ENCODE data around the gene CNOT8. TPM values are rescaled to one million over a fixed set of nuclear protein-coding genes. Genes with fewer than 3 reads are reported as not detected.
"Not testable (repeated sequence)": the region's sequence is repeated elsewhere in the genome, so short reads cannot be mapped to it uniquely, and the experiment has no call there.

CNOT8 gene
- total RNA-seq, 1 donor from 2014 or later = 53.1 TPM

DNA sequence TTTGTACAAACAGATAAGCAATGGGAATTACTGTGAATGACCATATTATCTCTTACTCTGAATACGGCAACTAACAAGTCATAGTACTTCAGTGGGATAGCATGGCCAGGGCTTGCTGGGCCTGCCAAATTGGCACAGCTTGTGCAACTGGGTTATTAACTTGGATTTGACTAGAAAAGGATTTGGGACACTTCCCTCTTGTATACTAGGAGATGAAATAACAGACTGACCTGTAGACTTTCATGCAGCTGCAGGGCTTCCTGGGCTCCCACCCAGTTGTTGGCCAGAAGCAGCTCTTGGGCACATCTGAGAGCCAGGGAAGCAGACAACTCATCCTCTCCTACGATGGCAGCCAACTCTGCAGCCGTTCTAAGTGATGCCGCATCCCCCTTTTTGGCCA is 39.8 kb downstream of the CNOT8 start:
- no peak for DNase-seq (ENCODE audit: low read depth, low spot score)
- TF ChIP-seq, protein P1, sequence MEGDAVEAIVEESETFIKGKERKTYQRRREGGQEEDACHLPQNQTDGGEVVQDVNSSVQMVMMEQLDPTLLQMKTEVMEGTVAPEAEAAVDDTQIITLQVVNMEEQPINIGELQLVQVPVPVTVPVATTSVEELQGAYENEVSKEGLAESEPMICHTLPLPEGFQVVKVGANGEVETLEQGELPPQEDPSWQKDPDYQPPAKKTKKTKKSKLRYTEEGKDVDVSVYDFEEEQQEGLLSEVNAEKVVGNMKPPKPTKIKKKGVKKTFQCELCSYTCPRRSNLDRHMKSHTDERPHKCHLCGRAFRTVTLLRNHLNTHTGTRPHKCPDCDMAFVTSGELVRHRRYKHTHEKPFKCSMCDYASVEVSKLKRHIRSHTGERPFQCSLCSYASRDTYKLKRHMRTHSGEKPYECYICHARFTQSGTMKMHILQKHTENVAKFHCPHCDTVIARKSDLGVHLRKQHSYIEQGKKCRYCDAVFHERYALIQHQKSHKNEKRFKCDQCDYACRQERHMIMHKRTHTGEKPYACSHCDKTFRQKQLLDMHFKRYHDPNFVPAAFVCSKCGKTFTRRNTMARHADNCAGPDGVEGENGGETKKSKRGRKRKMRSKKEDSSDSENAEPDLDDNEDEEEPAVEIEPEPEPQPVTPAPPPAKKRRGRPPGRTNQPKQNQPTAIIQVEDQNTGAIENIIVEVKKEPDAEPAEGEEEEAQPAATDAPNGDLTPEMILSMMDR (conservative IDR thresholded peaks at IDR 0.05) = no peak
- H3K4me3 Mint-ChIP-seq = no peak overlapping the region
- no peaks in the 10 kb centered on the region for H3K4me1 Mint-ChIP-seq
- H3K9me3 Mint-ChIP-seq = no peaks in the 10 kb centered on the region
- no peak overlapping the region for H3K27ac Mint-ChIP-seq (ENCODE audit: unreplicated experiment)
- no peaks in the 10 kb centered on the region for H3K27me3 Mint-ChIP-seq (ENCODE audit: low read depth)
- peaks cover 7% of the 10 kb centered on the region for H3K36me3 Mint-ChIP-seq (ENCODE audit: low read depth)

DNA sequence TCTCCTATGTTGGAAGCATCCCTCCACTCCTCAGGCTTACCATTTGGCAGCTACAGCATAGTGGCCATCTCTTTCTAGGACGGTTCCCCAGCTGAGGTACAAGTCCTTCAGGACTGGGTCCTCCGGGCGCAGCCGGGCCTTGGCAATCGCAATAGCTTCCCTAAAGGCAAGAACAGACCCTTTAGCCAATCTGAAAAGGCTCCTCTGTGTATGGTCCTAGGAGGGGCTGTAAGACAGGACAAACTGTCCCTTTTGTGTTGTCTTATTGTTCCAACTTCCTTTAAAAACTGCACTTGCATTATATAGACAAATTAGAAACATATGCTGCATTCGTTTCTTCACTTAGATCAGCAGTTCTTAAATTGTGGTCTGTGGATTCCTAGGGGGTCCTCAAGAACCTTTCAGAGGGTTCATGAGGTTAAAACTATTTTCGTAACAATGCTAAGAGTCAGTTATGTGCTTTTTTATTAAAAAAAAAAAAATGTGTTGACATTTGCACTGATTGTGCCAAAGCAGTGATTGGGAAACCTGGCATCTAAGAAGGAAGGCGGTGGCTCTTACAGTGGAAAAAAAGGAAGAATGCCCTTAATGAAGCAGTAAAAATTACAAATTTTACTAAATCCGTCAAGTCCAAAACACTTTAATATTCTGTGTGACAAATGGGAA is 40.9 kb downstream of the CNOT8 start:
- no peak for DNase-seq (ENCODE audit: low read depth, low spot score)
- no peak overlapping the region for H3K27ac Mint-ChIP-seq (ENCODE audit: unreplicated experiment)
- no peaks in the 10 kb centered on the region for H3K27me3 Mint-ChIP-seq (ENCODE audit: low read depth)
- no peaks in the 10 kb centered on the region for H3K9me3 Mint-ChIP-seq
- peaks cover 3% of the 10 kb centered on the region for H3K36me3 Mint-ChIP-seq (ENCODE audit: low read depth)
- TF ChIP-seq, protein P1 (conservative IDR thresholded peaks at IDR 0.05) = no peak
- H3K4me1 Mint-ChIP-seq = no peaks in the 10 kb centered on the region
- no peak overlapping the region for H3K4me3 Mint-ChIP-seq

DNA sequence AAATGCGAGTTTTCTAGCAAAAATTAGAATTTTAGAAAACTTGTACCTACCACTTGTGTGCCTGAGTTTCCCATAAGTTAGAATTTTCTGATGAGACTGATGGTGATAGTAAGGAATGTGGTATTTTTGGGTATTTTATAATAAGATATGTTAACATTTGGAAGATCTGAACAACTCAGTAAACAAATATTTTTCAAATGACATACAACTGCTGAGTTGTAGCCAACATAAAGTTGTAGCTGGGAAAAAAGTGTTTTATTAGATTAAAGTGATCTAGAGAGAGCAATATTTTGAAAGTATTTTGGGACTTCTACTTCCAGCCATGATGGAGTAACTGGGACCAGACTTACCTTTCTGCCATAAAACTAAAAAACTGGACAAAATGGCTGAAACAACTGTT is 41.6 kb downstream of the CNOT8 start:
- H3K27me3 Mint-ChIP-seq (ENCODE audit: low read depth) = no peaks in the 10 kb centered on the region
- peaks cover 3% of the 10 kb centered on the region for H3K36me3 Mint-ChIP-seq (ENCODE audit: low read depth)
- no peak for DNase-seq (ENCODE audit: low read depth, low spot score)
- TF ChIP-seq, protein P1 (conservative IDR thresholded peaks at IDR 0.05) = no peak
- H3K9me3 Mint-ChIP-seq = no peaks in the 10 kb centered on the region
- H3K4me3 Mint-ChIP-seq = no peak overlapping the region
- H3K4me1 Mint-ChIP-seq = no peaks in the 10 kb centered on the region
- no peak overlapping the region for H3K27ac Mint-ChIP-seq (ENCODE audit: unreplicated experiment)

DNA sequence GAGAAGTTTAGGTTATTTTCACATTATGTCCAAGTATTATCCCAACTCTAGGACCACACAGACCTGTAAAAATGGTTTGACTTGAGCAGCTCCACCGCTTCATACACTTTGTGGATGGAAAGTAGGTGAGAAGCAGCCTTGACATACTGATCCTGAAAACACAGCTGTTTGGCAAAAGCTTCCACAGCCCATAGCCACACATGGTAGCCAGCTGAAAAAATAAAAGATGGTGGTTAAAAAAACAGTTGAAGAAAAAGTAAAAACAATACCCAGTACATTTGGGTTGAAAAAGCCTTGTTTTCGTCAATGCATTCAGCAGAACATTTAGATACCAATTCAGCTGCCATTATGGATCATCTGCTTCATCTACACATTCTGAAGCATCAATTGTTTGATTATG is 42.8 kb downstream of the CNOT8 start:
- H3K27ac Mint-ChIP-seq (ENCODE audit: unreplicated experiment) = no peak overlapping the region

DNA sequence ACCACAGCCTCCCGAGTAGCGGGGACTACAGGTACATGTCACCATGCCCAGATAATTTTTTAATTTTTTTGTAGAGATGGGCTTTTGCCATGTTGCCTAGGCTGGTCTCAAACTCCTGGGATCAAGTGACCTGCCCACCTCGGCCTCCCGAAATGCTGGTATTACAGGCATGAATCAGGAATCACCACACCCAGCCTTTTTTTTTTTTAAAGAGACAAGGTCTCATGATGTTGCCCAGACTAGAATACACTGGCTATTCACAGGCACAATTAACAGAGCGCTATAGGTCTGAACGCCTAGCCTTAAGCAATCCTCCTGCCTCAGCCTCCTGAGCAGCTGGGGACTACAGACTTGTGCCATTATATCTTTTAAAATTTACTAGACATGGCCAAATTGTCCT is 43.5 kb downstream of the CNOT8 start:
- TF ChIP-seq, protein P1 (conservative IDR thresholded peaks at IDR 0.05) = no peak
- DNase-seq (ENCODE audit: low read depth, low spot score) = no peak
- Mint-ChIP-seq H3K4me3 (no peak overlapping the region), H3K27me3 (ENCODE audit: low read depth) (no peaks in the 10 kb centered on the region), H3K4me1 (no peaks in the 10 kb centered on the region), H3K36me3 (ENCODE audit: low read depth) (no peaks in the 10 kb centered on the region), H3K27ac (ENCODE audit: unreplicated experiment) (no peak overlapping the region), H3K9me3 (no peaks in the 10 kb centered on the region)

More for the DNA sequence above, 42.8 kb downstream of the CNOT8 start:
- Mint-ChIP-seq H3K36me3 (ENCODE audit: low read depth) (no peaks in the 10 kb centered on the region), H3K4me3 (no peak overlapping the region), H3K9me3 (no peaks in the 10 kb centered on the region), H3K4me1 (no peaks in the 10 kb centered on the region), H3K27me3 (ENCODE audit: low read depth) (no peaks in the 10 kb centered on the region)
- no peak for DNase-seq (ENCODE audit: low read depth, low spot score)
- TF ChIP-seq, protein P1 (conservative IDR thresholded peaks at IDR 0.05) = no peak

DNA sequence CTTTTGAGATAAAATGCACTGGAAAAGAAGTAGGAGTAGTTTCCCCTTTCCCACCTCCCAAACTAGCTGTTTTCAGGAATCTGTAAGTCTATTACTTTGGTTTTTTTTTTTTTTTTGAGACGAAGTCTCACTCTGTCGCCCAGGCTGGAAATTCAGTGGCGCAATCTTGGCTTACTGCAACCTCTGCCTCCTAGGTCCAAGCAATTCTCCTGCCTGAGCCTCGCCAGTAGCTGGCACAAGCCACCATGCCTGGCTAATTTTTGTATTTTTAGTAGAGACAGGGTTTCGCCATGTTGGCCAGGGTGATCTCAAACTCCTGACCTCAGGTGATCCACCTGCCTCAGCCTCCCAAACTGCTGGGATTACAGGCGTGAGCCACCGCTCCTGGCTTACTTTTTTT is 47.2 kb downstream of the CNOT8 start:
- not testable (repeated sequence) for H3K4me1 Mint-ChIP-seq; H3K4me3 Mint-ChIP-seq; H3K27me3 Mint-ChIP-seq (ENCODE audit: low read depth); H3K27ac Mint-ChIP-seq (ENCODE audit: unreplicated experiment); DNase-seq (ENCODE audit: low read depth, low spot score); H3K9me3 Mint-ChIP-seq; H3K36me3 Mint-ChIP-seq (ENCODE audit: low read depth)
